ENCODE data around the gene CLNK. TPM values are rescaled to one million over a fixed set of nuclear protein-coding genes. Genes with fewer than 3 reads are reported as not detected.

The CLNK gene
- total RNA-seq, 1 donor from 2014 or later = not detected

GRCh38 chr4:10673817-10674369 is 10.7 kb downstream of the CLNK start:
- intact Hi-C loops (cut with micrococcal nuclease) = no loop called here
- DNase-seq = no peak
- Histone ChIP-seq H3K36me3 (no peaks in the 10 kb centered on the region), H3K27me3 (ENCODE audit: low read depth) (peaks cover 8% of the 10 kb centered on the region), H3K9me3 (replicated peaks) (no peaks in the 10 kb centered on the region), H3K27ac (replicated peaks) (no peak overlapping the region), H3K4me3 (no peak overlapping the region), H3K4me1 (no peaks in the 10 kb centered on the region)
- no peak for TF ChIP-seq CTCF (IDR thresholded peaks at IDR 0.05; ENCODE audit: borderline replicate concordance)

DNA sequence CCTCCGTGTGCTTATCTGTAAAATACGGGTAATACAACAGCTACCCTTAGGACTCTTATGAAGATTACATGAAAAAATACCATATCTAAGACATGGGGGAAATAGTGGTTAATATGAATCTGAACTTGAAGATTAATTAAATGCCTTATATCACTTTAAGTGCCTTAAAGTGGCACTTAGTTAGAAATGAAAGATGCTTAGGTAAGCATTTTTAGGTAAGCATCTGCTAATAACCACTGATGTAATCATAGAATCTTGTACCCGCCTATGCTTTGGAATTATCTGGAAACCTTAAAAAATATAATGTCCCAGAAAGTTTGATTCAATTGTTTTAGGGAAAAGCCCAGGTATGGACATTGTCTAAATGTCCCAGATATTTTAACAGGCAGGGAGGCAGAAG is 12.2 kb downstream of the CLNK start:
- no peaks in the 10 kb centered on the region for H3K4me1 ChIP-seq
- TF ChIP-seq CTCF (IDR thresholded peaks at IDR 0.05; ENCODE audit: borderline replicate concordance) = no peak
- peaks cover 17% of the 10 kb centered on the region for H3K27me3 ChIP-seq (ENCODE audit: low read depth)
- no peaks in the 10 kb centered on the region for H3K9me3 ChIP-seq (replicated peaks)
- H3K27ac ChIP-seq (replicated peaks) = no peak overlapping the region
- intact Hi-C loops (cut with micrococcal nuclease) = no loop called here
- H3K4me3 ChIP-seq = no peak overlapping the region
- no peaks in the 10 kb centered on the region for H3K36me3 ChIP-seq
- no peak for DNase-seq

GRCh38 chr4:10671799-10672198 is 12.8 kb downstream of the CLNK start:
- no peaks in the 10 kb centered on the region for H3K9me3 ChIP-seq (replicated peaks)
- no peak for DNase-seq
- no peaks in the 10 kb centered on the region for H3K4me1 ChIP-seq
- TF ChIP-seq CTCF (IDR thresholded peaks at IDR 0.05; ENCODE audit: borderline replicate concordance) = no peak
- H3K27me3 ChIP-seq (ENCODE audit: low read depth) = peaks cover 22% of the 10 kb centered on the region
- intact Hi-C loops (cut with micrococcal nuclease) = no loop called here
- no peak overlapping the region for H3K4me3 ChIP-seq
- no peaks in the 10 kb centered on the region for H3K36me3 ChIP-seq
- H3K27ac ChIP-seq (replicated peaks) = no peak overlapping the region

GRCh38 chr4:10671366-10671765 is 13.2 kb downstream of the CLNK start:
- Histone ChIP-seq H3K4me1 (no peaks in the 10 kb centered on the region), H3K36me3 (no peaks in the 10 kb centered on the region), H3K27ac (replicated peaks) (no peak overlapping the region), H3K9me3 (replicated peaks) (no peaks in the 10 kb centered on the region), H3K27me3 (ENCODE audit: low read depth) (peaks cover 26% of the 10 kb centered on the region), H3K4me3 (no peak overlapping the region)
- DNase-seq = no peak
- intact Hi-C loops (cut with micrococcal nuclease) = no loop called here
- no peak for TF ChIP-seq CTCF (IDR thresholded peaks at IDR 0.05; ENCODE audit: borderline replicate concordance)

DNA sequence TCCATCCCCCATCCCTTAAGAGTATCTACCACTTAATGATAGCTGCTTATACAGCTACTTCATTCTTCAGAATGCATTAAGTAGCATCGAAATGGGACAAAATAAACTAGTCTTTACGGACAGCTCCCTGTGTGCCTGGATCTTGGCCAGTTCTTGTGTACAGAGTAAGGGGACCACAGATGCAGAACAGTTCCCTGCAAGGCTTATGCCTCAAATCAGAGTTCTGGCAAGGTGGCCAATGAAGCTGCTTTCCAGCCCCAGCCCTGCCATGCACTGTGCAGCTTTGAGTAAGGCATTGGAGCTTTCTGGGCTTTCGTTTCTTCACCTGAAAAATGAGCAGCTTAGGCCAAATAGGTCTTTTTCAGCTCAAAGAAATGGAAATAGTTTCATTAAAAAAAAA is 14.2 kb downstream of the CLNK start:
- intact Hi-C loops (cut with micrococcal nuclease) = no loop called here
- H3K27me3 ChIP-seq (ENCODE audit: low read depth) = peaks cover 36% of the 10 kb centered on the region
- no peak for TF ChIP-seq CTCF (IDR thresholded peaks at IDR 0.05; ENCODE audit: borderline replicate concordance)

More for the DNA sequence above, 14.2 kb downstream of the CLNK start:
- Histone ChIP-seq H3K4me3 (no peak overlapping the region), H3K27ac (replicated peaks) (no peak overlapping the region), H3K9me3 (replicated peaks) (no peaks in the 10 kb centered on the region), H3K4me1 (no peaks in the 10 kb centered on the region), H3K36me3 (no peaks in the 10 kb centered on the region)
- DNase-seq = no peak

Data from left ventricle myocardium inferior (tissue), 1 donor.